ENCODE data around the gene BNC1. TPM values are rescaled to one million over a fixed set of nuclear protein-coding genes. Genes with fewer than 3 reads are reported as not detected.

BNC1 gene
- total RNA-seq, result not detected in 2 replicates

- Mint-ChIP-seq H3K4me1 (ENCODE audit: low read depth) (no peaks in the 10 kb centered on the region), H3K27ac (peak within 1 kb of the TSS; percentile 12), H3K36me3 (ENCODE audit: low read depth) (no peaks in the 10 kb centered on the region), H3K4me3 (peak within 1 kb of the TSS; percentile 11), H3K9me3 (no peaks in the 10 kb centered on the region), H3K27me3 (ENCODE audit: insufficient read depth) (peaks cover 65% of the 10 kb centered on the region)
- intact Hi-C loops (cut with micrococcal nuclease), result loop anchor here (5.0 kb wide), 1 partner anchor 83 kb away; no protein-coding TSS in a partner anchor
- no peak for DNase-seq (ENCODE audit: low spot score)
Observed at GRCh38 chr15:83284559-83285283, at the start of gene BNC1. Gene BNC1, minus strand, starts transcription at chr15:83284664. Its CDS starts 36 bp downstream, at chr15:83284628.

- DNase-seq (ENCODE audit: low spot score), result no peak
- no peak overlapping the region for H3K27ac Mint-ChIP-seq
- no peaks in the 10 kb centered on the region for H3K36me3 Mint-ChIP-seq (ENCODE audit: low read depth)
- intact Hi-C loops (cut with micrococcal nuclease), result no loop called here
- no peaks in the 10 kb centered on the region for H3K9me3 Mint-ChIP-seq
- H3K4me1 Mint-ChIP-seq (ENCODE audit: low read depth), result no peaks in the 10 kb centered on the region
- H3K4me3 Mint-ChIP-seq, result no peak overlapping the region
- peaks cover 5% of the 10 kb centered on the region for H3K27me3 Mint-ChIP-seq (ENCODE audit: insufficient read depth)
Observed at GRCh38 chr15:83327041-83327440, 42.6 kb upstream of the BNC1 start.

GRCh38 chr15:83324799-83325198 is 40.3 kb upstream of the BNC1 start:
- Mint-ChIP-seq H3K36me3 (ENCODE audit: low read depth) (no peaks in the 10 kb centered on the region), H3K27me3 (ENCODE audit: insufficient read depth) (peaks cover 10% of the 10 kb centered on the region), H3K4me1 (ENCODE audit: low read depth) (no peaks in the 10 kb centered on the region), H3K4me3 (no peak overlapping the region), H3K27ac (no peak overlapping the region), H3K9me3 (no peaks in the 10 kb centered on the region)
- no peak for DNase-seq (ENCODE audit: low spot score)
- intact Hi-C loops (cut with micrococcal nuclease), result no loop called here

GRCh38 chr15:83323296-83323711 is 38.8 kb upstream of the BNC1 start:
- no peak overlapping the region for H3K4me3 Mint-ChIP-seq
- peaks cover 12% of the 10 kb centered on the region for H3K27me3 Mint-ChIP-seq (ENCODE audit: insufficient read depth)
- no peaks in the 10 kb centered on the region for H3K36me3 Mint-ChIP-seq (ENCODE audit: low read depth)
- DNase-seq (ENCODE audit: low spot score), result no peak
- no peak overlapping the region for H3K27ac Mint-ChIP-seq
- H3K4me1 Mint-ChIP-seq (ENCODE audit: low read depth), result no peaks in the 10 kb centered on the region
- H3K9me3 Mint-ChIP-seq, result no peaks in the 10 kb centered on the region
- intact Hi-C loops (cut with micrococcal nuclease), result no loop called here

GRCh38 chr15:83322691-83323090 is 38.2 kb upstream of the BNC1 start:
- Mint-ChIP-seq H3K4me1 (ENCODE audit: low read depth) (no peaks in the 10 kb centered on the region), H3K27me3 (ENCODE audit: insufficient read depth) (peaks cover 12% of the 10 kb centered on the region), H3K36me3 (ENCODE audit: low read depth) (no peaks in the 10 kb centered on the region), H3K4me3 (no peak overlapping the region), H3K27ac (no peak overlapping the region), H3K9me3 (no peaks in the 10 kb centered on the region)
- intact Hi-C loops (cut with micrococcal nuclease), result no loop called here
- DNase-seq (ENCODE audit: low spot score), result no peak

GRCh38 chr15:83322061-83322460 is 37.6 kb upstream of the BNC1 start:
- Mint-ChIP-seq H3K9me3 (no peaks in the 10 kb centered on the region), H3K4me3 (no peak overlapping the region), H3K4me1 (ENCODE audit: low read depth) (no peaks in the 10 kb centered on the region), H3K27me3 (ENCODE audit: insufficient read depth) (peaks cover 12% of the 10 kb centered on the region), H3K36me3 (ENCODE audit: low read depth) (no peaks in the 10 kb centered on the region), H3K27ac (no peak overlapping the region)
- no peak for DNase-seq (ENCODE audit: low spot score)
- intact Hi-C loops (cut with micrococcal nuclease), result no loop called here

- Mint-ChIP-seq H3K4me1 (ENCODE audit: low read depth) (no peaks in the 10 kb centered on the region), H3K36me3 (ENCODE audit: low read depth) (no peaks in the 10 kb centered on the region), H3K9me3 (no peaks in the 10 kb centered on the region), H3K27ac (no peak overlapping the region), H3K27me3 (ENCODE audit: insufficient read depth) (peaks cover 13% of the 10 kb centered on the region), H3K4me3 (no peak overlapping the region)
- intact Hi-C loops (cut with micrococcal nuclease), result no loop called here
- DNase-seq (ENCODE audit: low spot score), result no peak
Observed at GRCh38 chr15:83320844-83321243, 36.4 kb upstream of the BNC1 start.

- H3K27me3 Mint-ChIP-seq (ENCODE audit: insufficient read depth), result peaks cover 10% of the 10 kb centered on the region
- no peaks in the 10 kb centered on the region for H3K4me1 Mint-ChIP-seq (ENCODE audit: low read depth)
- no peaks in the 10 kb centered on the region for H3K36me3 Mint-ChIP-seq (ENCODE audit: low read depth)
- intact Hi-C loops (cut with micrococcal nuclease), result no loop called here
- DNase-seq (ENCODE audit: low spot score), result no peak
- no peaks in the 10 kb centered on the region for H3K9me3 Mint-ChIP-seq
- H3K4me3 Mint-ChIP-seq, result no peak overlapping the region
- H3K27ac Mint-ChIP-seq, result no peak overlapping the region
Observed at GRCh38 chr15:83320404-83320803, 35.9 kb upstream of the BNC1 start.

GRCh38 chr15:83319771-83320170 is 35.3 kb upstream of the BNC1 start:
- H3K9me3 Mint-ChIP-seq, result no peaks in the 10 kb centered on the region
- H3K27ac Mint-ChIP-seq, result no peak overlapping the region
- H3K27me3 Mint-ChIP-seq (ENCODE audit: insufficient read depth), result peaks cover 10% of the 10 kb centered on the region
- H3K4me1 Mint-ChIP-seq (ENCODE audit: low read depth), result no peaks in the 10 kb centered on the region
- H3K36me3 Mint-ChIP-seq (ENCODE audit: low read depth), result no peaks in the 10 kb centered on the region
- no peak overlapping the region for H3K4me3 Mint-ChIP-seq
- intact Hi-C loops (cut with micrococcal nuclease), result no loop called here
- no peak for DNase-seq (ENCODE audit: low spot score)

- intact Hi-C loops (cut with micrococcal nuclease), result no loop called here
- no peak for DNase-seq (ENCODE audit: low spot score)
- H3K4me1 Mint-ChIP-seq (ENCODE audit: low read depth), result no peaks in the 10 kb centered on the region
- H3K9me3 Mint-ChIP-seq, result no peaks in the 10 kb centered on the region
- peaks cover 10% of the 10 kb centered on the region for H3K27me3 Mint-ChIP-seq (ENCODE audit: insufficient read depth)
- H3K27ac Mint-ChIP-seq, result no peak overlapping the region
- H3K36me3 Mint-ChIP-seq (ENCODE audit: low read depth), result no peaks in the 10 kb centered on the region
- no peak overlapping the region for H3K4me3 Mint-ChIP-seq
Observed at GRCh38 chr15:83318861-83319415, 34.5 kb upstream of the BNC1 start.

- DNase-seq (ENCODE audit: low spot score), result no peak
- Mint-ChIP-seq H3K36me3 (ENCODE audit: low read depth) (no peaks in the 10 kb centered on the region), H3K9me3 (no peaks in the 10 kb centered on the region), H3K27ac (no peak overlapping the region), H3K4me1 (ENCODE audit: low read depth) (no peaks in the 10 kb centered on the region), H3K4me3 (no peak overlapping the region), H3K27me3 (ENCODE audit: insufficient read depth) (peaks cover 10% of the 10 kb centered on the region)
- intact Hi-C loops (cut with micrococcal nuclease), result no loop called here
Observed at GRCh38 chr15:83318036-83318435, 33.6 kb upstream of the BNC1 start.

- intact Hi-C loops (cut with micrococcal nuclease), result no loop called here
- no peak overlapping the region for H3K27ac Mint-ChIP-seq
- no peak for DNase-seq (ENCODE audit: low spot score)
- H3K4me3 Mint-ChIP-seq, result no peak overlapping the region
- H3K27me3 Mint-ChIP-seq (ENCODE audit: insufficient read depth), result peaks cover 5% of the 10 kb centered on the region
- no peaks in the 10 kb centered on the region for H3K4me1 Mint-ChIP-seq (ENCODE audit: low read depth)
- no peaks in the 10 kb centered on the region for H3K36me3 Mint-ChIP-seq (ENCODE audit: low read depth)
- no peaks in the 10 kb centered on the region for H3K9me3 Mint-ChIP-seq
Observed at GRCh38 chr15:83312071-83312470, 27.6 kb upstream of the BNC1 start.

- no peaks in the 10 kb centered on the region for H3K9me3 Mint-ChIP-seq
- H3K27ac Mint-ChIP-seq, result no peak overlapping the region
- DNase-seq (ENCODE audit: low spot score), result no peak
- H3K27me3 Mint-ChIP-seq (ENCODE audit: insufficient read depth), result peaks cover 2% of the 10 kb centered on the region
- intact Hi-C loops (cut with micrococcal nuclease), result no loop called here
- H3K4me3 Mint-ChIP-seq, result no peak overlapping the region
- no peaks in the 10 kb centered on the region for H3K4me1 Mint-ChIP-seq (ENCODE audit: low read depth)
- no peaks in the 10 kb centered on the region for H3K36me3 Mint-ChIP-seq (ENCODE audit: low read depth)
Observed at GRCh38 chr15:83310521-83311456, 26.3 kb upstream of the BNC1 start.
